Activated T-cell treated with anti-CD3 and anti-CD28 coated beads, Interleukin-2, amount 50 U/mL, for 1 hour (primary cell): ENCODE measurements around the gene KLHL28.

Source experiments
- DNase-seq: peaks from one replicate; pipeline ENCODE4 v3.0.0-alpha.2; 2020

The KLHL28 gene

GRCh38 chr14:44960146-44960545, 1.6 kb downstream of the KLHL28 start:
- DNase-seq: no peak

GRCh38 chr14:44959538-44959937, 2.2 kb downstream of the KLHL28 start:
- DNase-seq: no peak

- no peak for DNase-seq
These were observed 4.9 kb downstream of the KLHL28 start for GRCh38 chr14:44956866-44957265.

- DNase-seq: no peak
These were observed 6.2 kb downstream of the KLHL28 start for GRCh38 chr14:44955528-44955927.

- no peak for DNase-seq
These were observed 7.0 kb downstream of the KLHL28 start for GRCh38 chr14:44954750-44955149.

GRCh38 chr14:44952391-44953110, 9.2 kb downstream of the KLHL28 start:
- DNase-seq: no peak

- DNase-seq: no peak
These were observed 10.7 kb downstream of the KLHL28 start for GRCh38 chr14:44951051-44951450.

- DNase-seq: no peak
These were observed 16.5 kb downstream of the KLHL28 start for GRCh38 chr14:44945264-44945663.

- no peak for DNase-seq
These were observed 17.6 kb downstream of the KLHL28 start for GRCh38 chr14:44944107-44944506.

GRCh38 chr14:44942436-44942835, 19.3 kb downstream of the KLHL28 start:
- DNase-seq: no peak

GRCh38 chr14:44941591-44941990, 20.2 kb downstream of the KLHL28 start:
- no peak for DNase-seq

GRCh38 chr14:44940944-44941343, 20.8 kb downstream of the KLHL28 start:
- no peak for DNase-seq

GRCh38 chr14:44940211-44940610, 21.5 kb downstream of the KLHL28 start:
- DNase-seq: no peak

- DNase-seq: no peak
These were observed 24.2 kb downstream of the KLHL28 start for GRCh38 chr14:44937547-44937946.

- no peak for DNase-seq
These were observed 26.6 kb downstream of the KLHL28 start for GRCh38 chr14:44935155-44935554.

- no peak for DNase-seq
These were observed 33.0 kb downstream of the KLHL28 start for GRCh38 chr14:44928793-44929192.

- no peak for DNase-seq
These were observed 46.9 kb downstream of the KLHL28 start for GRCh38 chr14:44914849-44915248.

GRCh38 chr14:44912041-44912869, 49.5 kb downstream of the KLHL28 start:
- no peak for DNase-seq

GRCh38 chr14:44910821-44911220, 50.9 kb downstream of the KLHL28 start:
- DNase-seq: no peak

- DNase-seq: no peak
These were observed 60.1 kb downstream of the KLHL28 start for GRCh38 chr14:44901696-44902095.

- no peak for DNase-seq
These were observed 63.2 kb downstream of the KLHL28 start for GRCh38 chr14:44898551-44898950.

- no peak for DNase-seq
These were observed 63.9 kb downstream of the KLHL28 start for GRCh38 chr14:44897845-44898151.

- peak; percentile 97 for DNase-seq
These were observed 64.5 kb downstream of the KLHL28 start for GRCh38 chr14:44897041-44897844.
